NCI-H2196 treated with DMSO at 0.1 percent for 48 hours (cell line): Measurements from ENCODE around the gene RBFA.
"Not testable (repeated sequence)": the region's sequence is repeated elsewhere in the genome, so short reads cannot be mapped to it uniquely, and the experiment has no call there.

Source experiments
- DNase-seq: peaks from one replicate; lab custom pipeline; 2025; ENCODE audit not compliant: unreplicated experiment; lab: John Stamatoyannopoulos, UW

RBFA gene, protein sequence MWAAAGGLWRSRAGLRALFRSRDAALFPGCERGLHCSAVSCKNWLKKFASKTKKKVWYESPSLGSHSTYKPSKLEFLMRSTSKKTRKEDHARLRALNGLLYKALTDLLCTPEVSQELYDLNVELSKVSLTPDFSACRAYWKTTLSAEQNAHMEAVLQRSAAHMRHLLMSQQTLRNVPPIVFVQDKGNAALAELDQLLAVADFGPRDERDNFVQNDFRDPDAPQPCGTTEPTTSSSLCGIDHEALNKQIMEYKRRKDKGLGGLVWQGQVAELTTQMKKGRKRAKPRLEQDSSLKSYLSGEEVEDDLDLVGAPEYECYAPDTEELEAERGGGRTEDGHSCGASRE

DNA sequence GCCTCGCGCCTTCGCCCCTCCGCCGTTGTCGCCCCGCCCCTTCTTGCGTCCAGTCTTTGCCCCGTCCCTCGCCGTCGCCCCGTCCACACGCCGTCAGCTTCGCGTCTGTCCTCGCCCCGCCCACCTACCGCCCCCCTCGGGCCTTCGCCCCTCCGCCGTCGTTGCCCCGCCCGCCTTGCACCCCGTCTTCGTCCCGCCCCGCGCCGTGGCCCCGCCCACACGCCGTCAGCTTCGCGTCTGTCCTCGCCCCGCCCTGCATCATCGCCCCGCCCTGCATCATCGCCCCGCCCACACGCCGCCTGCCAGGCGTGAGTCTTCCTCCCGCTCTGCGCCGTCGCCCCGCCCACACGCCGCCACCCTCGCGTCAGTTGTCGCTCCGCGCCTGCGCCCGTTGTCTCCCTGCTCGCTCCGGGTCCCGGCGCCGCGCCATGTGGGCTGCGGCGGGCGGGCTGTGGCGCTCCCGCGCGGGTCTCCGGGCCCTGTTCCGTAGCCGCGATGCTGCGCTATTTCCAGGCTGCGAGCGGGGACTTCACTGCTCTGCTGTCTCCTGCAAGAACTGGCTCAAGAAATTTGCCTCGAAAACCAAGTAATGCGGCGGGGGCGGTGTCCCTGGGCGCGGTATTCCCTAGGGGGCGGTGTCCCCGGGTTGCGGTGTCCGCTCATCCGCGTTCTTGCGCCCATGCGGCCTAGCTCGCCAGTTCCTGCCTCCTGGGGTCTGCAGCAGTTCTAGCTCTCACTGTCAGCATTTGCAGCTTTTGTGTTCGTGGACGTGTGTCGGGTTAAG, at the start of gene RBFA:
TSS of gene RBFA (plus strand) at position 367 of the 784 bp plus-strand sequence. CDS start at position 429, 62 bp downstream.
- peak; percentile 96 for DNase-seq

- no peak for DNase-seq
These were observed 49.1 kb upstream of the RBFA start for GRCh38 chr18:79985172-79985571.

GRCh38 chr18:79986726-79987125, 47.5 kb upstream of the RBFA start:
- DNase-seq = no peak

DNA sequence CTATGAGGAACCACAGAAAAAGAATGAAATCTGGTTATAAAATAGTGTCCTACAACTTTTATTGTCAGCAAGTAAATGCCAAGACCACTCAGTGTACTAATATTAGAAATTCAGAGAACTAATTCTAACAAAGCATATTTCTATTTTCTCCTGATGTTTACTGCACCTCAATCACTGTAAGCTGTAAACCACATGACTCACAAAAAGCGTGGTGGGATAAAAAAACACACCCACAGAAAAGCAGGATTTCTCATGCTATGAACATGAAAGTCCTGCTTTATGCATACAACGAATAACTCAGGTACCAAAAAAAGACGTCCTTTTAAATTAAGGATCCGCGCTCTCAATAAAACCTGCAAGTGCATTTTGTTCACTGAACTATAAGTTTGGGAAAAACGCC, 46.7 kb upstream of the RBFA start:
- no peak for DNase-seq

GRCh38 chr18:79988071-79988450, 46.2 kb upstream of the RBFA start:
- DNase-seq = no peak

- peak; percentile 43 for DNase-seq
These were observed 45.6 kb upstream of the RBFA start, which contains the start of gene TXNL4A for GRCh38 chr18:79988451-79989194. TXNL4A (minus strand) TSS chr18:79988563; CDS start chr18:79988392, 171 bp downstream.

- no peak for DNase-seq
These were observed 45.1 kb upstream of the RBFA start for GRCh38 chr18:79989195-79989497.

DNA sequence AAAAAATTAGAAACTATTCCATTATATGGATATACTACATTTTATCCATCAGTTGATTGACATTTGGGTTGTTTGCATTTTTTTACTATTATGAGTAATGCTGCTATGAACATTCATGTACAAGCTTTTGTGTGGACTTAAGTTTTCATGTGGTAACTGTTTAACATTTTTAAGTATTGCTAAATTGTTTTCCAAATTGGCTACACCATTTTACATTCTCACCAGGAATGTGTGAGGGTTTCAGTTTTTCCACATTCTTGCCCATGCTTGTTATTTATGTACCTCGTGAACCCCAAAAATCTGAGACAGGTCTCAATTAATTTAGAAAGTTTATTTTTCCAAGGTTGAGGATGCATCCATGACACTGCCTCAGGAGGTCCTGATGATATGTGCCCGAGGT, 42.7 kb upstream of the RBFA start:
- no peak for DNase-seq

DNA sequence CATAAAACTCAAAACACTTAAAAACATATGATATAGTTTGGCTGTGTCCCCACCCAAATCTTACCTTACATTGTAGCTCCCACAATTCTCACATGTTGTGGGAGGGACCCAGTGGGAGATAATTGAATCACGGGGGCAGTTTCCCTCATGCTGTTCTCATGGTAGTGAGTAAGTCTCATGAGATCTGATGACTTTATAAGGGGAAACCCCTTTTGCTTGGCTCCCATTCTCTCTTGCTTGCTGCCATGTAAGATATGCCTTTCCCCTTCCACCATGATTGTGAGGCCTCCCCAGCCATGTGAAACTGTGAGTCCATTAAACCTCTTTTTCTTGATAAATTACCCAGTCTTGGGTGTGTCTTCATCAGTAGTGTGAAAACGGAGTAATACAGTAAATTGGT, 34.5 kb upstream of the RBFA start:
- not testable (repeated sequence) for DNase-seq

DNA sequence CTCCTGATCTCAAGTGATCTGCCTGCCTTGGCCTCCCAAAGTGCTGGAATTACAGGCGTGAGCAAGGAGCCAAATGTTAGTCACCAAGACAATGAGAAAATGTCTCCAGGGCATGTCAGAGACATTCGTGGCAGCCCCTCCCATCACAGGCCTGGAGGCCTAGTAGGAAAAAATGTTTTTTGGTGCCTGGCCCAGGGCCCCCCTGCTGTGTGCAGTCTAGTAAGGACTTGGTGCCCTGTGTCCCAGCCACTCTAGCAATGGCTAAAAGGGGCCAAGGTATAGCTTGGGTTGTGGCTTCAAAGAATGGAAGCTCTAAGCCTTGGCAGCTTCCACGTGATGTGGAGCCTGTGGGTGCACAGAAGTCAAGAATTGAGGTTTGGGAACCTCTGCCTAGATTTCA, 33.4 kb upstream of the RBFA start:
- no peak for DNase-seq

DNA sequence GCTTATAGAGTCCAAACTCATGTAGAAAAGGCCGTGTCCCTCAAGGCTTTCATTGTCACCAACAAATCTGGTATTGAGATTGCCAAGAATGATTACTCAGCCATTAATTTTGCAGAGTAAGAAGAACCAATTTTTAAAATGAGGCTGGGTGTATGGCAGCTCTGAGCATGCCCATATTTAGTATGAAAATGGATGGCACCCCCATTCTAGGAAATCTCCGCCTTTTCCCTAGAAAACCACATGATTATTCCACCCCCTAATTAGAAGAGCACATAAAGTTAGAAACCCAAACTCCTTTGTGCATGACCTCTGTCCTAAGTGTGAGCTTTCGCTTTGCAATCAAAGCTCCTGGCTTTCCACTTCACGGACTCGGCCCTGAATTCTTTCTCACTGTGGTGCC, 31.8 kb upstream of the RBFA start:
- no peak for DNase-seq

- no peak for DNase-seq
These were observed 29.5 kb upstream of the RBFA start for GRCh38 chr18:80004600-80005342.

GRCh38 chr18:80006724-80007123, 27.5 kb upstream of the RBFA start:
- DNase-seq = no peak

- no peak for DNase-seq
These were observed 24.3 kb upstream of the RBFA start for GRCh38 chr18:80009661-80010550.

DNA sequence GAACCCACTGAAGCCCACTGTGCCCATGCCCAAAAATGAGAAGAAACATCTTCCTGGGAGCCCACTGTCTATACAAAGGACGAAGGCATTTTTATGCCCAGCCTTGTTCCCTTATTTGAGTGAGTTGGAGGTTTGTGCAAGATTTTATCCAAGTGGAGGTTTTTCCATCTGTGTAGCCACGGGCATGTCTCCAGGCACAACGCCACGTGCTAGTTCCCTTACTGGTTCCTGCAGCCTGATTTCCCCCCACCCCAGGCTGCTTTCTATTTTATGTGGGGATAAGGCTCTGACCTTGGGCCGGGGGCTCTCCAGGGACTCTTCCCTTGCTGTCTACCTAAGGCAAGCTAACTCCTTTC, 23.7 kb upstream of the RBFA start:
- no peak for DNase-seq

DNA sequence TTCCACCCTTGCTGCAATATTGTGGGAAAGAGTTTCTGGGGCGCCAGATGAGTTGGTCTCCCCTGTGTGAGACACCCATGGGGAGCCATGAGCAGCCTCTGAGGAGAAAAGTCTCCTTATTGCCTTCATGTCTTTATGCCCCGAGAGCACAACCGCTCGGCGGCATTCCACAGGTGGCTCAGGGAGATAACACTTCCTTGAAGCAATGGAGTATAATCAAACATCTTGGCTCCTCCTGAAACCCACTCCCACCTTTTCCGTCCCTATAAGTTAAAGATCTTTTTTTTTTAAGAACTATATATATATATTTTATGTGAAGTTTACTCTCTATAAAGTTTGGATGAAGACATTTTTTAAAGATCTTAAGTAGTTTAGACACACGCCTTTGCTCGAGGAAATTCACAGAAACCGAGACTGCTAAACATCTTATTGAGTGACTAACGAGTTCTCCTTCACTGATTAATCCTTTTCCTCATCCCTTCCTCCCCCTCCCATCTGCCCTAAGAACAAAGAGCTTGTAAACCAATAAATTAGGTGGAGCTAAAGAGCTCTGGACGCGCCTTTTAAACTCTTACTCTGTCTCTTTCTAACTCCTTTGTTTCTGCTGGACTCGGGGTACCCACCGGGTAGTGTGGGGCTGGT, 22.6 kb upstream of the RBFA start:
- DNase-seq = not testable (repeated sequence)

GRCh38 chr18:80012714-80013113, 21.5 kb upstream of the RBFA start:
- no peak for DNase-seq

GRCh38 chr18:80022613-80023012, 11.6 kb upstream of the RBFA start:
- no peak for DNase-seq

GRCh38 chr18:80023173-80023572, 11.1 kb upstream of the RBFA start:
- no peak for DNase-seq

GRCh38 chr18:80026363-80026762, 7.9 kb upstream of the RBFA start:
- DNase-seq = no peak
